Measurements from ENCODE around the gene KIF4B.

The KIF4B gene

GRCh38 chr5:155052532-155052931 is 39.0 kb downstream of the KIF4B start:
- in situ Hi-C loops (cut with HindIII; ENCODE audit: low sequenced_read_pairs): no loop called here
- no peak for TF ChIP-seq CTCF (IDR thresholded peaks at IDR 0.05; ENCODE audit: low read depth, low read length, missing control alignments)
- DNase-seq (ENCODE audit: low read depth): no peak
- H3K4me3 ChIP-seq (ENCODE audit: low read depth, low read length): no peak overlapping the region

- DNase-seq (ENCODE audit: low read depth): no peak
- in situ Hi-C loops (cut with HindIII; ENCODE audit: low sequenced_read_pairs): no loop called here
- no peak for TF ChIP-seq CTCF (IDR thresholded peaks at IDR 0.05; ENCODE audit: low read depth, low read length, missing control alignments)
- H3K4me3 ChIP-seq (ENCODE audit: low read depth, low read length): no peak overlapping the region
Measured at GRCh38 chr5:155053501-155053900, 39.9 kb downstream of the KIF4B start.

GRCh38 chr5:155056644-155057269 is 43.2 kb downstream of the KIF4B start:
- no peak for DNase-seq (ENCODE audit: low read depth)
- no peak for TF ChIP-seq CTCF (IDR thresholded peaks at IDR 0.05; ENCODE audit: low read depth, low read length, missing control alignments)
- no peak overlapping the region for H3K4me3 ChIP-seq (ENCODE audit: low read depth, low read length)
- in situ Hi-C loops (cut with HindIII; ENCODE audit: low sequenced_read_pairs): no loop called here

- in situ Hi-C loops (cut with HindIII; ENCODE audit: low sequenced_read_pairs): no loop called here
- DNase-seq (ENCODE audit: low read depth): no peak
- no peak for TF ChIP-seq CTCF (IDR thresholded peaks at IDR 0.05; ENCODE audit: low read depth, low read length, missing control alignments)
- H3K4me3 ChIP-seq (ENCODE audit: low read depth, low read length): no peak overlapping the region
Measured at GRCh38 chr5:155057626-155058025, 44.1 kb downstream of the KIF4B start.

- no peak overlapping the region for H3K4me3 ChIP-seq (ENCODE audit: low read depth, low read length)
- DNase-seq (ENCODE audit: low read depth): no peak
- in situ Hi-C loops (cut with HindIII; ENCODE audit: low sequenced_read_pairs): no loop called here
- no peak for TF ChIP-seq CTCF (IDR thresholded peaks at IDR 0.05; ENCODE audit: low read depth, low read length, missing control alignments)
Measured at GRCh38 chr5:155064580-155064979, 51.0 kb downstream of the KIF4B start.

GRCh38 chr5:155066886-155067595 is 53.5 kb downstream of the KIF4B start:
- H3K4me3 ChIP-seq (ENCODE audit: low read depth, low read length): no peak overlapping the region
- no peak for TF ChIP-seq CTCF (IDR thresholded peaks at IDR 0.05; ENCODE audit: low read depth, low read length, missing control alignments)
- in situ Hi-C loops (cut with HindIII; ENCODE audit: low sequenced_read_pairs): no loop called here
- no peak for DNase-seq (ENCODE audit: low read depth)

Data from astrocyte of the cerebellum (primary cell).